HuH-7.5 (cell line): ENCODE data around the gene PRKAA2.
"Not testable (repeated sequence)": the region's sequence is repeated elsewhere in the genome, so short reads cannot be mapped to it uniquely, and the experiment has no call there.

Experiments
- DNase-seq: peaks from one replicate; pipeline ENCODE4 v3.0.0; 2011; ENCODE audit warnings: low spot score

PRKAA2 gene

GRCh38 chr1:56644919-56645676, at the start of gene PRKAA2:
Gene PRKAA2, plus strand, starts transcription at chr1:56645314. Its CDS starts 74 bp downstream, at chr1:56645388.
- peak; percentile 19 for DNase-seq

- not testable (repeated sequence) for DNase-seq
Observed at GRCh38 chr1:56595397-56596191, 49.5 kb upstream of the PRKAA2 start.

- DNase-seq: not testable (repeated sequence)
Observed at GRCh38 chr1:56610097-56610496, 35.0 kb upstream of the PRKAA2 start.

- not testable (repeated sequence) for DNase-seq
Observed at GRCh38 chr1:56610770-56611169, 34.3 kb upstream of the PRKAA2 start.

- no peak for DNase-seq
Observed at GRCh38 chr1:56617141-56617540, 28.0 kb upstream of the PRKAA2 start.

- no peak for DNase-seq
Observed at GRCh38 chr1:56625819-56626440, 19.2 kb upstream of the PRKAA2 start.

- no peak for DNase-seq
Observed at GRCh38 chr1:56626546-56626945, 18.6 kb upstream of the PRKAA2 start.

- DNase-seq: no peak
Observed at GRCh38 chr1:56627019-56627635, 18.0 kb upstream of the PRKAA2 start.

GRCh38 chr1:56627636-56628039, 17.5 kb upstream of the PRKAA2 start:
- DNase-seq: no peak

- no peak for DNase-seq
Observed at GRCh38 chr1:56630786-56631185, 14.3 kb upstream of the PRKAA2 start.

GRCh38 chr1:56631901-56632300, 13.2 kb upstream of the PRKAA2 start:
- DNase-seq: no peak

- no peak for DNase-seq
Observed at GRCh38 chr1:56634981-56635380, 10.1 kb upstream of the PRKAA2 start.

- DNase-seq: no peak
Observed at GRCh38 chr1:56638248-56638647, 6.9 kb upstream of the PRKAA2 start.

- no peak for DNase-seq
Observed at GRCh38 chr1:56639211-56639610, 5.9 kb upstream of the PRKAA2 start.

GRCh38 chr1:56643661-56644060, 1.5 kb upstream of the PRKAA2 start:
- no peak for DNase-seq

- no peak for DNase-seq
Observed at GRCh38 chr1:56644064-56644918, 823 bp upstream of the PRKAA2 start.

- peak; percentile 24 for DNase-seq
Observed at GRCh38 chr1:56645677-56646305, 677 bp downstream of the PRKAA2 start.

- DNase-seq: no peak
Observed at GRCh38 chr1:56646611-56647010, 1.5 kb downstream of the PRKAA2 start.

GRCh38 chr1:56647106-56647505, 2.0 kb downstream of the PRKAA2 start:
- DNase-seq: no peak

- no peak for DNase-seq
Observed at GRCh38 chr1:56648546-56648945, 3.4 kb downstream of the PRKAA2 start.
